Hematopoietic multipotent progenitor cell (in vitro differentiated cells): ENCODE data around the gene HEY2. TPM values are rescaled to one million over a fixed set of nuclear protein-coding genes. Genes with fewer than 3 reads are reported as not detected.
"Not testable (repeated sequence)": the region's sequence is repeated elsewhere in the genome, so short reads cannot be mapped to it uniquely, and the experiment has no call there.

Experiments
- DNase-seq, 3 donors: peaks; one replicate each; pipeline ENCODE4 v3.0.0-alpha.2; 2011 to 2015; ENCODE audit warnings: low read depth in 2 of 3, low spot score in 2 of 3
- total RNA-seq: library from RNA; depleted of rRNA; stranded (reverse); fragments of >200 nt; gene quantifications from one replicate; pipeline ENCODE4 v1.2.3, GENCODE V29; 2012

Gene HEY2
- total RNA-seq, 1 donor, result not detected

GRCh38 chr6:125792680-125793079 is 43.2 kb downstream of the HEY2 start:
- no peak for DNase-seq

GRCh38 chr6:125793280-125793679 is 43.8 kb downstream of the HEY2 start:
- no peak for DNase-seq

- no peak for DNase-seq
These were observed 44.4 kb downstream of the HEY2 start for GRCh38 chr6:125793863-125794262.

GRCh38 chr6:125794342-125795137 is 45.1 kb downstream of the HEY2 start:
- no peak for DNase-seq

- DNase-seq, result no peak
These were observed 45.9 kb downstream of the HEY2 start for GRCh38 chr6:125795301-125795700.

GRCh38 chr6:125797120-125797885 is 47.9 kb downstream of the HEY2 start:
- no peak for DNase-seq

GRCh38 chr6:125797886-125798444 is 48.5 kb downstream of the HEY2 start:
- no peak for DNase-seq

- DNase-seq, result peak in 1 of 3 donors; percentile 67
These were observed 49.5 kb downstream of the HEY2 start for GRCh38 chr6:125798734-125799508.

- DNase-seq, result no peak
These were observed 53.0 kb downstream of the HEY2 start for GRCh38 chr6:125802383-125802782.

- DNase-seq, result peak in 2 of 3 donors; percentile 59
These were observed 53.5 kb downstream of the HEY2 start for GRCh38 chr6:125802943-125803377.

GRCh38 chr6:125804264-125804663 is 54.8 kb downstream of the HEY2 start:
- no peak for DNase-seq

- DNase-seq, result not testable (repeated sequence)
These were observed 55.5 kb downstream of the HEY2 start for GRCh38 chr6:125804866-125805425.

GRCh38 chr6:125806813-125807212 is 57.4 kb downstream of the HEY2 start:
- DNase-seq, result peak in 1 of 3 donors; percentile 46

GRCh38 chr6:125807293-125807692 is 57.9 kb downstream of the HEY2 start:
- DNase-seq, result no peak

- DNase-seq, result no peak
These were observed 58.6 kb downstream of the HEY2 start for GRCh38 chr6:125808060-125808459.

GRCh38 chr6:125808591-125808990 is 59.2 kb downstream of the HEY2 start:
- no peak for DNase-seq

GRCh38 chr6:125809570-125810170 is 60.2 kb downstream of the HEY2 start:
- DNase-seq, result no peak

GRCh38 chr6:125810445-125810844 is 61.0 kb downstream of the HEY2 start:
- no peak for DNase-seq
